NCI-H2196 (cell line): ENCODE results near the gene SAFB2.

ENCODE experiments used
- DNase-seq: peaks from one replicate; lab custom pipeline; 2025; ENCODE audit not compliant: unreplicated experiment; lab: John Stamatoyannopoulos, UW

SAFB2 gene

DNA sequence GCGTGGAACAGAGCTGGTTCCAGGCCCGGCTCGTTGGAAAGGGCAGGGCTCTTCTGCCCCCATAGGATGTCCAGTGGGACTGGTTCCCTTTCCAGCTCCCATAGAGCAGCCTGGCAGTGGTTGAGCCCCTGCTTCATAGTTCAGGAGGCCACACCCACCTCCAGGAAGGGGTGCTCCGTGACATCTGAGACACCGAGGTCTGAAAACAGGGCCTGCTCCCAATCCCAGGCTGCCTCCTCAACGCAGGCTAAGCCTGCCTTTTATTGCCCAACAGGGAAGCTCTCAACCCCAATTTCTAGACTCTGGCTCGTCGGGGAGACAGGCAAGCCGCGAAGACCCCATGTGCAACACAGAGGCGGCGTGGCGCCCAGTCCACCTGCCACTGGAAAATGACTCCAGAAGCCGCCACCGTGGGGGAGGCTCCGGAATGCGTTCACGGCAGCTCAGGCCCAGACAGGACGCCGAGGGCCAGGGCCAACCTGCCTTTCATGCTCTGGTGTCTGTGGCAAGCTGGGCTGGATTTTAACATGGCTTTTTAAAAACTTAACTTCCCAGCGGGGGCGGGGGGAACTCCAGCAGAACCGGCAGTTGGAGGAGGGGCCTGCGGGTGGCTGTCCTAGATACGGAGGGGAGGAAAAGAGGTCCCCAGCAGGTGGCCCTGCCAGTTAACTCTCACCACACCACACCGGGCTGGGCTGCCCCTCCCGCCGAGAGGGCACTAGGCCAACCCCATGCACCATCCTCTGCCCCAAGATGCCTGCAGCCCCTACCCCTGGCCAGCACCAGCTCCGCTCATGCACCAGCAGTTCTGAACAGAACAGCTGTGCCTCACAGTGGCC lies 36.9 kb downstream of the SAFB2 start:
- peak; percentile 28 for DNase-seq

GRCh38 chr19:5580161-5580571 lies 42.4 kb downstream of the SAFB2 start:
- DNase-seq, result no peak

DNA sequence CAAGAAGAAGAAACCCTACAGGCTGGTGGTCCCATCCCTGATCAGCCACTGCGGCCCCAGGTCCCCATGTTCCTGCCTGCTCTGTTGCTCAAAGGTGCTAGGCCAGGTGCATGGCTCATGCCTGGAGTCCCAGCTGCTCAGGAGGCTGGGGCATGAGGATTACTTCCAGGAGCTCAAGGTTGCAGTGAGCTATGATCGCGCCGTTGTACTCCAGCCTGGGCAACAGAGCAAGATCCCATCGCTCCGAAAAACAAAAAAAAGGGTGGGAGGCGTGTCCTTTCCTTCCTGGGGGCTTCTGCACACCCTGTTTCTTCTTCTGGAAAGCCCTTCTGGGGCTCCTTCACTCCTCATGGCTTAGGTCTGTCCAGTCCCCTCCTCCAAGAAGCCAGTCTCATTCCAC lies 42.9 kb downstream of the SAFB2 start:
- no peak for DNase-seq

GRCh38 chr19:5579286-5579685 lies 43.3 kb downstream of the SAFB2 start:
- DNase-seq, result no peak

GRCh38 chr19:5578097-5578846 lies 44.3 kb downstream of the SAFB2 start:
- peak; percentile 67 for DNase-seq

DNA sequence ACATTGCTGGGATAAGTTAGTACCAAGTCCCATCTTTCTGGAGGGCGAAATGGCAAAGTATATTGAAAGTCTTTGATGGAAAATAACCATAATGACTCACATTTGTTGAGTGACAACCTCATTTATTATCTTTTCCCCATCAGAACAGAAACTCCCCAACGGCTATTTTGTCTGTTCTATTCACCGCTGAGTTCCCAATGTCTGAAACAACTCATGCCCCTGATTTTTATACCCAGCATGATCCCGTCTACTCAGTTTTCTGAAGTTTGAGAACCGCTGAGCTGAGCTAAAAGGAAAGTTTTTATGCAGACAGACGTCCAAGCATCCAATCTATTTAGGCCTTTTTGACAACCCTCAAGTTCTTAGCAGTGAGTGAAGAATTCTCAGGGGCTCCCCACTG lies 47.0 kb downstream of the SAFB2 start:
- DNase-seq, result no peak

GRCh38 chr19:5572556-5573286 lies 49.9 kb downstream of the SAFB2 start:
- DNase-seq, result no peak

- DNase-seq, result no peak
Observed at GRCh38 chr19:5571777-5572176, 50.8 kb downstream of the SAFB2 start.

- no peak for DNase-seq
Observed at GRCh38 chr19:5567970-5568407, 54.6 kb downstream of the SAFB2 start.

DNA sequence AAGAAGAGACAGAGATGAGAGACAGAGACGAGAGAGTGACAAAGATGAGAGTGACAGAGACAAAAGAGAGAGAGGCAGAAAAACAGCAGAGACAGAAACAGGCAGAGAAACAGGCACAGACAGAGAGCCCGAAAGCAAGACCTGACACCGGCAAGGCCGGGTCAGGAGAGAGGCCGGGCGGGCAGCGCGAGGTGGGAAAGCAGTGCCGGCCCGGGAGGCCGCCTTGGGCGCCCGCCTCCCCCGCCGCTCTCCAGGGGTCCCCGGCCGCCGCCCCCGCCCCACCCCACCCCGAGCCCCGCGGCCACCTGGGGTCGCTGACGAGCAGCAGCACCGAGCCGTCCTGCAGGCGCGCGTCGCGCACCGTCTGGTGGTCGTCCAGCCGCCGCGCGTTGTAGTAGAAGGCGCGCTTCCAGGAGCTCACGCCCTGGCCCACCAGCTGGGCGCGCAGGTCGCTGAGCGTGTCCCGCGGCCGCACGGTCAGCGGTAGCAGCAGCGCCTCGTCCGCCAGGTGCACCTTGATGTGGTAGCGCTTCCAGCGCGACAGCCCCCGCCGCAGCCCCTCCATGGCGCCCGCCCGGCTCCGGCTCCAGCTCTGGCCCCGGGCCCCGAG lies 55.1 kb downstream of the SAFB2 start, which contains the start of gene TINCR:
TINCR (minus strand) TSS at position 594 of the 610 bp plus-strand sequence.
- peak; percentile 14 for DNase-seq

DNA sequence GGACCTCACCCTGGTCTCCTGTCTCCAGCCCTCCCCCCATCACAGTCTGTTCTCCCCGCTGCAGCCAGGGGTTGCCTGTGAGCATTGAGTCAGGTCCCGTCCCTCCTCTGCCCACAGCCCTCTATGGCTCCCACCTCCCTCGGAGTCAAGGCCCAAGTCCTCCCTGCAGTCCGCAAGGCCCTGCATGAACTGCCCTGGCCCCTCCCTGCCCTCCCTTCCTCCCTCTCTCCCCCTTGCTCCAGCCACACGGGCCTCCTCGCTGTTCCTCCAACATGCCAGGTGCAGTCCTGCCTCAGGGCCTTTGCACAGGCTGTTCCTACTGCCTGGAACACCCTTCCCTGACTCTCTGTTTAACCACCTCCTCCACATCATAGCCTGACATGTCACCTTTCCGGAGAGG lies 57.6 kb downstream of the SAFB2 start:
- DNase-seq, result no peak

DNA sequence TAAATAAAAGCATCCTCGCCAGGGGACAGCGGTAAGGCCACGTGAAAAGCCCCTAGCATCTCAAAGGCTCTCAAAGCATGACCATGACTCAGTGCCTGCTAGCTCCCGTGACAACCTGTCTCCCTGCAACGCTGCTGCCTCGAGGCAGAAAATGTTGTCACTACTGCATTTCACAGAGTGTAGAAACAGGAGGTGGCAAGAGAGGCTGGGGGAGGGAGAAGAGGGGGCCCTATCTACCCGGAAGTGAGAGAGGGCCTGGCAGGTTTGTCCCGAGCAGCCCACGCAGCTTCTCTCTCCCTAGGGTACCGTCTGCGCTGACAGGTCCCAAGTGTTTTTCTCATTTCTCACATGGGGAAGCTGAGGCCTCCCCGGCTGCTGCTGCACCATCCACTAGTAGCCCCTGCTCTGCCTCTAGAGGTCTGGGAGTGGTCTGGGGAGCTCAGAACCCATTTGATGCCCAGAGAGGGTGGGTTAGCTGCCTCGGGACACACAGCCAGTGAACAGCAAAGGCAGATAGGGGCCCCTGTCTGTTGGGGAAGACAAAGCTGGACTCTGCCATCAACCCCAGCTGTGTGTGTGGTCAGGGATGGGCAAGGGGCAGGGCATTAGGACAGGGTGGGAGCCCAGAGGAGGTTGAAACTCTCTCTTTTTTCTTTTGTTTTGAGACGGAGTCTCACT lies 58.5 kb downstream of the SAFB2 start:
- no peak for DNase-seq

DNA sequence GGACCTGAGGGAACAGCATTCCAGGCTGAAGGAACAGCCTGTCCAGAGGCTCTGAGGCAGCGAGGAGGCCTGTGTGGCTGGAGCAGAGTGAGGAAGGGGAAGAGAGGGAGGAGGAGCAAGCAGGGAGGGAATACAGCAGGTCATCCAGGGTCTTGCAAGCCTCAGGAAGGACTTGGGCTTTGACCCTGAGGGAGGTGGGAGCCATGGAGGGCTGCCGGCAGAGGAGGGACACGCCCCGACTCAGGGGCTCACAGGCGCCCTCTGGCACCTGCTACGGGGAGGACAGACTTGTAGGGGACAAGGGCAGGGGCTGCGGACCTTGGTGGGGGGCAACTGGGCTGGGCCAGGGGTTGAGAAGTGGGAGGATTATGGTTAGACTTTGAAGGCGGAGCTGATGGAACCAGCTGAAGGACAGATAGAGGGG lies 59.6 kb downstream of the SAFB2 start:
- DNase-seq, result no peak

DNA sequence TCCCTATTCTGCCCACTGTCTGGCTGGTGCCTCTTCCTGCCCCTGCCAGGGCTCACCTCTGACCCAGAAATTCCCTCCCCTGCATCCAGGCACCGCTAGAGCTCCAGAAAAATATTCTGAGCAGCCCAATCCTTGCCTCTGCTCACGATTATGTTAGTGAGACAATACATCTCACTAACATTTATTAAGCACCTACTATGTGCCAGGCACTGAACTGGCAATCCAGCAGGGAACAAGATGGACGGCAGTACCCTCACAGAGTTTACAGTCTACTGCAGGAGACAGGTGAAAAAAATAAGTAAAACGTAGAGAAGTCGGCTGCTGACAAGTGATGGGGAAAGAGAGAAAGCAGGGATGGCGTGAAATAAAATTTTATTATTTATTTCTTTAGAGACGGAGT lies 60.3 kb downstream of the SAFB2 start:
- no peak for DNase-seq

DNA sequence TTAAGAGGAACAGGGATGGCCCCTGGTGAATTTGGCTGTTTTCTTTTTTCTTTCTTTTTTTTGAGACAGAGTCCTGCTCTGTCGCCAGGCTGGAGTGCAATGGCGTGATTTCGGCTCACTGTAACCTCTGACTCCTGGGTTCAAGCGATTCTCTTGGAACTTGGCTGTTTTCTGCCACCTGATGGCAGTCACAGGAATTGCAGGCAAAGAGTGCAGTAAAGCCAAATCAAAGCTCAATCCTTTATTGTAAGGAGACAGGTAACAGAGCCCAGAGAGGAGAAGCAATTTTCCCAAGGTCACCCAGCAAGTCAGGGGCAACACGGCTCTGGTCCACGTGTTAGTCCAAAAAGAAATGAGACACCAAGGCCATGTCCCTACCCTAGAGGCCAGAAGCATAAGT lies 61.0 kb downstream of the SAFB2 start:
- DNase-seq, result no peak

DNA sequence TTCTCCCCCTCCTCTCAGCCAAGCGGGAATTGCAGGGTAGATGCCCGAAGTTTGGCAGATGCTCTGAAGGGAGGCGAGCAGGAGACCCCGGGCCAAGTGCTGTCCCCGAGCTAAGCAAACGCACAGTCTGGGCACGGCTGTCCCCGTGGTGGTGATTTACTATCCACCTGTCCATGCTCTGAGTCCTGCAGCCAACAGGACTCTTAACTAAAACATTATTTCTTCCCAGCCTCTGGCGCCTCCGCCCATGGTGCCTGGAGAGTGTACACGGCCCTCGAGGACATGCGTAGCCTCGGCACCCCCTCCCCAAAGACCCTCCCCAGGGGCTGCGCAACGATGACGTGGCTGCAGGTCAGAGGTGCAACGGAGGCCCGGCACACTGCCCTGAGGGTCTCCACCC lies 62.4 kb downstream of the SAFB2 start:
- DNase-seq, result no peak

DNA sequence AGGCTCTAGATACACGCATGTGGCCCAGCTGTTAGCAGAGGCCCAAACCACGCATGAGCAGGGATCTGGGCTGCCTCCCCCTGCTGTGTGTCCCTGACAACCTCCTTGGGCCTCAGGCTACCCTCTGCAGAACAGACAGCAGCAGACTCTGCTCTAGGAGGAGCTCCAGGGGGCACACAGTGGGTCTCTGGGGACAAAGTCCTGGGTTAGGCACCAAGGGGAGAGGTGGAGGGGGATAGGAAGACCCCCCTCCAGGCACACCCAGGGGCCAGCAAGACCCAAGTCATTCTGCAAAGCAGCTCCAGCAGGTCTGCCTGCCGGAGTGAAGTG lies 62.8 kb downstream of the SAFB2 start:
- DNase-seq, result no peak

GRCh38 chr19:5558101-5558621 lies 64.4 kb downstream of the SAFB2 start:
- no peak for DNase-seq

DNA sequence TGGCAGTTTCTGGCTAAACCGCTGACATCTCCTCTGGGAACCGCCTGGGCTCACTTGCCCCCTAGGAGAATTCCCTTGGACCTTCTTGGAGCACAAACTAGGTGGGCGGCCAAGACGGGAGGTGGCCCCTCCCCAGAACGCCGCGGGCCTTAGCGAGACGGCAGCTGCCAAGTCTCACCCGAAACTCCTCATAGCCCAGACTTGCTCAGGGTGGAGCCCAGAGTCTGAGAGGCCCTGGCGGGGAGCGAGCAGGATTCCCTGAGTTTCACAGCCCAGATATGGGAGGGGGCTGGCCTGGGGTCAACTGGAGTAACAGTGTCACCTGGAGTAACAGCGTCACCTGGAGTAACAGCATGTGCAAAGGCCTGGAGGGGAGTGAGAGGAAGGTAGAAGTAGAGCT lies 64.9 kb downstream of the SAFB2 start:
- no peak for DNase-seq

DNA sequence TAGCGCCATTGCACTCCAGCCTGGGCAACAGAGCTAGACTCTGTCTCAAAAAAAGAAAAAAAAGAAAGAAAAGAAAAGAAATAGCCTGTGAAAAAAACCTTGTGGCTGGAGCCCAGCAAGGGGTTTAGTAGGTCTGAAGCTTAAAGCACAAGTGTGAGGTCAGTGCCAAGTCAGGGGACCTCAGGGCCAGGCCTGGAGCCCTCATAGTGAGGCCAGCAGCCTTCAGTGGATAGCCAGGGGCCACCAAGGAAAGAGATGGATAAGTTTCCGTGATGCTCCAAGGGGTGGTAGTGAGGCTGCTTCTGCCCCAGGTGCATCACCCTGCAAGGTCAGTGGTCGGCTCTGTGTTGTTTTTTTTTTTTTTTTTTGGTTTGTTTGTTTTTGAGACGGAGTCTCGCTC lies 67.7 kb downstream of the SAFB2 start:
- DNase-seq, result no peak
